ENCODE results near the gene EOGT.

GRCh38 chr3:68943753-68944500 is 69.6 kb downstream of the EOGT start:
- TF ChIP-seq CTCF (IDR thresholded peaks at IDR 0.05 in 2 of 3, conservative IDR thresholded peaks at IDR 0.05 in 1 of 3; ENCODE audit: borderline replicate concordance in 1 of 3, insufficient read depth in 1 of 3, low read depth in 2 of 3, low read length in 2 of 3) (no peak), YY1 (IDR thresholded peaks at IDR 0.05; ENCODE audit: extremely low read depth, insufficient replicate concordance, low read depth, low read length) (no peak)

All from HCT116 (cell line).